DOHH2 (cell line): ENCODE measurements around the gene DPP6.

ENCODE experiments used
- H3F3A ChIP-seq: fragments of 200-600 bp; sonication (generic), shearing (Covaris generic); 2 replicates; pipeline ENCODE4 v1.6.0; 2016; ENCODE audit warnings: antibody characterized with exemption, mild to moderate bottlenecking; ENCODE audit not compliant: control insufficient read depth, insufficient read depth
- H3K27ac ChIP-seq: fragments of 200-600 bp; sonication (generic); 2 replicates; pipeline ENCODE4 v1.5.1; 2014; ENCODE audit warnings: low read depth, mild to moderate bottlenecking, low read length, moderate library complexity
- H3K27me3 ChIP-seq: fragments of 200-600 bp; sonication (generic); 2 replicates; pipeline ENCODE4 v1.6.1; 2014; ENCODE audit warnings: mild to moderate bottlenecking, low read length, mixed read lengths; ENCODE audit not compliant: control insufficient read depth
- H3K36me3 ChIP-seq: fragments of 200-600 bp; sonication (generic); 2 replicates; pipeline ENCODE4 v1.6.1; 2014; ENCODE audit warnings: mild to moderate bottlenecking, low read length, moderate library complexity, mixed read lengths; ENCODE audit not compliant: control insufficient read depth
- H3K4me1 ChIP-seq: fragments of 200-600 bp; sonication (generic); 2 replicates; pipeline ENCODE4 v1.6.1; 2014; ENCODE audit warnings: mild to moderate bottlenecking, low read length, mixed read lengths; ENCODE audit not compliant: control insufficient read depth
- H3K4me2 ChIP-seq: fragments of 200-600 bp; sonication (generic); 2 replicates; pipeline ENCODE4 v1.6.0; 2014; ENCODE audit warnings: mild to moderate bottlenecking, low read length, moderate library complexity
- H3K4me3 ChIP-seq: fragments of 200-600 bp; sonication (generic); 2 replicates; pipeline ENCODE4 v1.5.1; 2014; ENCODE audit warnings: mild to moderate bottlenecking, low read length, mixed read lengths
- H3K79me2 ChIP-seq: fragments of 200-600 bp; sonication (generic); 2 replicates; pipeline ENCODE4 v1.6.1; 2014; ENCODE audit warnings: mild to moderate bottlenecking, low read length, mixed read lengths; ENCODE audit not compliant: control insufficient read depth
- H3K9me2 ChIP-seq: fragments of 200-600 bp; sonication (generic); replicated peaks from 2 replicates; pipeline ENCODE4 v1.6.1; 2014; ENCODE audit warnings: mild to moderate bottlenecking, low read length, mixed read lengths; ENCODE audit not compliant: control insufficient read depth
- H3K9me3 ChIP-seq: fragments of 200-600 bp; sonication (generic); 2 replicates; pipeline ENCODE4 v1.6.1; 2014; ENCODE audit warnings: antibody characterized with exemption, low read length, mixed read lengths; ENCODE audit not compliant: control insufficient read depth, insufficient read depth
- H4K20me1 ChIP-seq: fragments of 200-600 bp; sonication (generic); 2 replicates; pipeline ENCODE4 v1.6.0; 2014; ENCODE audit warnings: low read depth, mild to moderate bottlenecking, antibody characterized with exemption, low read length, moderate library complexity; ENCODE audit not compliant: control insufficient read depth, insufficient read depth
- EZH2phosphoT487 ChIP-seq: fragments of 200-600 bp; sonication (generic); IDR thresholded peaks from 2 replicates; pipeline ENCODE4 v1.6.1; 2017; ENCODE audit warnings: borderline replicate concordance, mild to moderate bottlenecking, antibody characterized with exemption, low read length, moderate library complexity, mixed read lengths
- TF ChIP-seq, protein P1 (sequence below): fragments of 200-600 bp; sonication (generic); IDR thresholded peaks from one replicate; pipeline ENCODE4 v1.5.1; 2014; ENCODE audit warnings: antibody characterized with exemption, mild to moderate bottlenecking, low read depth, low read length; ENCODE audit not compliant: poor library complexity, severe bottlenecking

DPP6 gene

DNA sequence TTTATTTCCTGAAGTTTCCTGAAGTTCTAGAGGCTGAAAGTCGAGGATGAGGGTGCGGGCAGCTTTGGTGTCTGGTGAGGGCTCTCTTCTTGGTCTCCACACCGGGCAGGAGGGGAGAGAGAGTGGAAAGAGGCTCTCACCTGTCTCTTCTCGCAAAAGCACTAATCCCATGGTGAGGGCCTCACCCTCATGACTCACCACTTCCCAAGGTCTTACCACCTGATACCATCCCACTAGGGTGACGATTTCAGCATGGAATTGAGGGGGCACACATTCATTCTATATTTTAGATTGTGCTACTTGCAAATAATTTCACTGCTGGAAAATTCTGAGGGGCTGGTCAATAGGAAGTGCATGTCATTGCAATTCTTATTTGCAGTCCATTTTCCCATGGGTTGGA lies 292.9 kb downstream of the DPP6 start:
- Histone ChIP-seq H3K4me2 (no peak overlapping the region), H4K20me1 (no peaks in the 10 kb centered on the region), H3K9me3 (no peaks in the 10 kb centered on the region; the same call in 1 of the 2 replicates), H3K36me3 (no peaks in the 10 kb centered on the region), H3K4me3 (no peak overlapping the region), H3K27ac (no peak overlapping the region), H3K4me1 (no peaks in the 10 kb centered on the region), H3K9me2 (no peaks in the 10 kb centered on the region), H3K79me2 (no peaks in the 10 kb centered on the region), H3F3A (no peaks in the 10 kb centered on the region), H3K27me3 (no peaks in the 10 kb centered on the region)
- TF ChIP-seq EZH2phosphoT487: no peak
- TF ChIP-seq, protein P1, sequence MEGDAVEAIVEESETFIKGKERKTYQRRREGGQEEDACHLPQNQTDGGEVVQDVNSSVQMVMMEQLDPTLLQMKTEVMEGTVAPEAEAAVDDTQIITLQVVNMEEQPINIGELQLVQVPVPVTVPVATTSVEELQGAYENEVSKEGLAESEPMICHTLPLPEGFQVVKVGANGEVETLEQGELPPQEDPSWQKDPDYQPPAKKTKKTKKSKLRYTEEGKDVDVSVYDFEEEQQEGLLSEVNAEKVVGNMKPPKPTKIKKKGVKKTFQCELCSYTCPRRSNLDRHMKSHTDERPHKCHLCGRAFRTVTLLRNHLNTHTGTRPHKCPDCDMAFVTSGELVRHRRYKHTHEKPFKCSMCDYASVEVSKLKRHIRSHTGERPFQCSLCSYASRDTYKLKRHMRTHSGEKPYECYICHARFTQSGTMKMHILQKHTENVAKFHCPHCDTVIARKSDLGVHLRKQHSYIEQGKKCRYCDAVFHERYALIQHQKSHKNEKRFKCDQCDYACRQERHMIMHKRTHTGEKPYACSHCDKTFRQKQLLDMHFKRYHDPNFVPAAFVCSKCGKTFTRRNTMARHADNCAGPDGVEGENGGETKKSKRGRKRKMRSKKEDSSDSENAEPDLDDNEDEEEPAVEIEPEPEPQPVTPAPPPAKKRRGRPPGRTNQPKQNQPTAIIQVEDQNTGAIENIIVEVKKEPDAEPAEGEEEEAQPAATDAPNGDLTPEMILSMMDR: no peak

DNA sequence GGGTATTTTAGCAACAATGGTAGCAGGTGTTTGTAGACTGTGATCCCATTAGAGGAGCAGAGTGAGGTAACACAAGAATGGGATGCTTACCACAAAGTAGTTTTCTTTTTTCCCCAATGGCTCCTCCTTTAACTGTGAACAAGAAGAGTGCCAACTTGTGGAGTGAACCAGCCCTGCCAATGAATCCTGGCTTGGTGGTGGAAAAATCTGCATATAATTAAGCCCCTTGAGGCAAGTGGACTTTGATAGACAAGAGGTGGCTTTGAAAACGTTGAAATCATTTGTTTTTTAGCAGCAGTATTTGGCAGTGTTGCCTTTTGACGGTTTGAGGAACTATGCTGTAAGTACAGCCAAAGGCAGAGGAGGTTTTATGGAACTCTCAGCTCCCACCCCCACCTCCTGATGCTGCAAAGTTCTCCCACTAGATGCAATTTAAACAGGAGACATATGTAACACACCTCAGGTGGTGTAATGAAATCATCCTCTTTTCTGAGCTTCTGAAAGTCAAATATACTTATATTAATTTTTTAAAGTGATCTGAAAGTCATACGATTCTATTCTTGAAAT lies 295.6 kb downstream of the DPP6 start:
- no peak for TF ChIP-seq EZH2phosphoT487
- TF ChIP-seq, protein P1: no peak
- no peaks in the 10 kb centered on the region for H3K9me2 ChIP-seq
- H3K9me3 ChIP-seq: no peaks in the 10 kb centered on the region; the same call in 1 of the 2 replicates
- no peaks in the 10 kb centered on the region for H4K20me1 ChIP-seq
- no peak overlapping the region for H3K4me3 ChIP-seq
- H3K4me1 ChIP-seq: no peaks in the 10 kb centered on the region
- H3K4me2 ChIP-seq: no peak overlapping the region
- H3F3A ChIP-seq: no peaks in the 10 kb centered on the region
- H3K36me3 ChIP-seq: no peaks in the 10 kb centered on the region
- H3K79me2 ChIP-seq: no peaks in the 10 kb centered on the region
- H3K27ac ChIP-seq: no peak overlapping the region
- H3K27me3 ChIP-seq: no peaks in the 10 kb centered on the region

DNA sequence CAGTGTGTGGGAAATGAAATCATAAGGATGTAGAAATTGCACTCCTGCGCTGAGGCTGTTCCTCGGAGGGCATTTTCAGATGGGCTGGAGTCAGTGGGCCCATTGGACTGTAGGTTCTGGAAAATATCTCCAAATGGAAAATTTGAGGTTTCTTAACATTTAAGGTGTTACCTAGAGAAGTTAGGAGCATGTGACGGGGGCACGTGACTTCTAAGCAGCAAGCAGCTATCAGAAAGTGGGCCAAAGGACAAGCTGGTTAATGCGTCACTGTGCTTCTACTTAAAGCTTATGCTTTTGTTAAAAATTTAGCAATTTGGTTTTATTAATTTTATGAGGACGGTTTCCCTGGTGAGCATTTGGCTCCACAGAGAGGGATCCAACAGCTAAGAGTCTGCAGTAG lies 298.7 kb downstream of the DPP6 start:
- Histone ChIP-seq H3K27ac (no peak overlapping the region), H3K79me2 (no peaks in the 10 kb centered on the region), H3F3A (no peaks in the 10 kb centered on the region), H3K4me3 (no peak overlapping the region), H3K4me1 (no peaks in the 10 kb centered on the region), H3K9me3 (no peaks in the 10 kb centered on the region; the same call in 1 of the 2 replicates), H3K4me2 (no peak overlapping the region), H3K27me3 (no peaks in the 10 kb centered on the region), H4K20me1 (no peaks in the 10 kb centered on the region), H3K9me2 (no peaks in the 10 kb centered on the region), H3K36me3 (no peaks in the 10 kb centered on the region)
- no peak for TF ChIP-seq EZH2phosphoT487

DNA sequence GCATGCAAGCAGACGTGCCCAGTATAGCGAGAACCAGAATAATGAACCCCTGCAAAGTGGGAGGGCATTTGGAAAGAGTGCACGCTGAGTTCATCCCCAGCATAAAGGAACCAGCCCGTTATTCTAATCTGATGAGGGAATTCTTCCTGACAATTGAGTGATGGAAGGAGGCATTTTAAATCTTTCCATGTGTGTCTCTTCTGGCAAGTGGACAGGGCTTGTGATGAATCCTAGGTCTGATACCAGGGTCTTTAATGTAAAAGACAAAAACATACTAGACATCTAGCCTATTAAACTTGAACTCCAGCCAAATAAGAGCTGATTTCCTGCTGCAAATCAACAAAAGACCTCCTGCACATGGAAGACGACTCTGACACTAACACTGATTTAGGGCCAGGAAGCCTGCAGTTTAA lies 301.2 kb downstream of the DPP6 start:
- Histone ChIP-seq H3K36me3 (no peaks in the 10 kb centered on the region), H3K79me2 (no peaks in the 10 kb centered on the region), H3K9me2 (no peaks in the 10 kb centered on the region), H3K4me1 (no peaks in the 10 kb centered on the region), H3K9me3 (no peaks in the 10 kb centered on the region; the same call in 1 of the 2 replicates), H3K4me2 (no peak overlapping the region), H3K4me3 (no peak overlapping the region), H3K27me3 (no peaks in the 10 kb centered on the region), H3K27ac (no peak overlapping the region), H4K20me1 (no peaks in the 10 kb centered on the region), H3F3A (no peaks in the 10 kb centered on the region)
- TF ChIP-seq EZH2phosphoT487: no peak
- TF ChIP-seq, protein P1: no peak
